Measurements from ENCODE around the gene MAP2K3. TPM values are rescaled to one million over a fixed set of nuclear protein-coding genes. Genes with fewer than 3 reads are reported as not detected.
"Not testable (repeated sequence)": the region's sequence is repeated elsewhere in the genome, so short reads cannot be mapped to it uniquely, and the experiment has no call there.

MAP2K3 gene
- total and polyA plus RNA-seq, 2 of the 4 experiments (the other 2 are of a cell fraction) = 23.5 to 82.2 TPM

- H3K36me3 ChIP-seq (ENCODE audit: control insufficient read depth, insufficient read depth, low read length); H4K91ac ChIP-seq (ENCODE audit: insufficient read depth, low read depth, low read length); H3K9me3 ChIP-seq (ENCODE audit: control insufficient read depth, insufficient read depth, low read length); H4K8ac ChIP-seq (ENCODE audit: low read depth in 2 of 2, low read length in 2 of 2); DNase-seq; H2BK120ac ChIP-seq (ENCODE audit: low read depth, low read length); H3K56ac ChIP-seq (ENCODE audit: extremely low read depth, insufficient read depth, low read length); intact Hi-C loops (cut with micrococcal nuclease); H4K5ac ChIP-seq (ENCODE audit: low read depth, low read length); H3K27me3 ChIP-seq (ENCODE audit: control insufficient read depth, insufficient read depth, low read length); H3K14ac ChIP-seq (replicated peaks; ENCODE audit: low read depth, low read length); H4K20me1 ChIP-seq (ENCODE audit: insufficient read depth, low read length); H3K9me1 ChIP-seq (ENCODE audit: insufficient read depth, low read length); H2BK15ac ChIP-seq (ENCODE audit: low read depth, low read length); H3K4ac ChIP-seq (ENCODE audit: low read depth, low read length); H3K27ac ChIP-seq (ENCODE audit: insufficient read depth, low read length); H2AK9ac ChIP-seq (replicated peaks; ENCODE audit: low read depth, low read length, poor library complexity); H3K79me1 ChIP-seq (ENCODE audit: low read depth in 1 of 2, low read length in 2 of 2); dilution Hi-C loops (cut with HindIII; ENCODE audit: low sequenced_read_pairs, unreplicated experiment); BruUV-seq (replicated peaks); H3K18ac ChIP-seq (ENCODE audit: low read depth, low read length); H2BK20ac ChIP-seq (ENCODE audit: low read depth, low read length); H3K4me2 ChIP-seq (ENCODE audit: low read depth, low read length); H3K4me3 ChIP-seq (ENCODE audit: insufficient read depth, low read depth, low read length); POLR2A ChIA-PET (ENCODE audit: unreplicated experiment); H2AK5ac ChIP-seq (ENCODE audit: low read depth, low read length); H3K4me1 ChIP-seq (ENCODE audit: control insufficient read depth, insufficient read depth, low read length); CTCF ChIA-PET; H3K23ac ChIP-seq (ENCODE audit: low read depth, low read length); H2AFZ ChIP-seq (replicated peaks; ENCODE audit: low read length, poor library complexity); H3K9ac ChIP-seq (ENCODE audit: low read depth, low read length); H2BK5ac ChIP-seq (ENCODE audit: low read depth, low read length, poor library complexity, severe bottlenecking): not testable (repeated sequence)
- peak; percentile 86 for ATAC-seq (ENCODE audit: low read depth)
- in situ Hi-C loops (cut with MboI; ENCODE audit: low sequenced_read_pairs) = loop anchor here (25.0 kb wide), 1 partner anchor 471 kb away; no protein-coding TSS in a partner anchor
- WGBS, 2 experiments (ENCODE audit: extremely low coverage in 2 of 2, insufficient read length in 1 of 2) = no CpG with 5 or more reads among the region's 39 CpGs
Observed at GRCh38 chr17:21316212-21316886, 31.8 kb downstream of the MAP2K3 start.

DNA sequence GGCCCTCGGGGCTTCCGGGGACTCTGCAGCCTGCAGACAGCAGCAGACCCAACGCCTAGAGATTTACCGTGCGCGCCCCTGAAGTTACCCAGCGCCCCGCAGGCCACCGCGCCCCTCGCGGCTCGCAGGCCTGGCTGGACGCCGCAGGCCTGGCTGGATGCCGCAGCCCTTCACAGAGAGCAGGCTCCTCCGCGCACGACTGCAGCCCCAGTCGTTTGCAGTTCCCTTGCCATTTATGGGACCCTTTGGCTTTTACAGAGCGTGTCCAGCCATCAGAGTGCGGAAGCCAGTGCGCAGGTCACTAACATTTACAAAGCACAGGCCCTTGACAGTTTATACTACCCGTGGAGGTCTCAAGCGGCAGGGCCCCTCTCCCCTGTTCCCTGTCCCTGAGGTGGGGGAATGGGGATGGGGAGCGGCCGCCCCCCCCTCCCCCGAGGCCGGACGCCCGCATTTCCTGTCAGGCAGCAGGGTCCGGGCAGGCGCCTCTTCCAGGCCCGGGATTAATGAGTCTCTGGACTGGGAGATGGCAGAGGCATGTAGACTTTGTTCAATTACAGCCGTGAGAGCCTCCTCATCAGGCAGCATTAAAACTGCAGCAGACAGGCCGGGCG is 32.5 kb downstream of the MAP2K3 start:
- H3K79me1 ChIP-seq (ENCODE audit: low read depth in 1 of 2, low read length in 2 of 2); CTCF ChIA-PET; H2BK120ac ChIP-seq (ENCODE audit: low read depth, low read length); H3K9me3 ChIP-seq (ENCODE audit: control insufficient read depth, insufficient read depth, low read length); H3K4me3 ChIP-seq (ENCODE audit: insufficient read depth, low read depth, low read length); dilution Hi-C loops (cut with HindIII; ENCODE audit: low sequenced_read_pairs, unreplicated experiment); H3K4me1 ChIP-seq (ENCODE audit: control insufficient read depth, insufficient read depth, low read length); H2AK9ac ChIP-seq (replicated peaks; ENCODE audit: low read depth, low read length, poor library complexity); H2BK15ac ChIP-seq (ENCODE audit: low read depth, low read length); H4K5ac ChIP-seq (ENCODE audit: low read depth, low read length); H3K36me3 ChIP-seq (ENCODE audit: control insufficient read depth, insufficient read depth, low read length); intact Hi-C loops (cut with micrococcal nuclease); POLR2A ChIA-PET (ENCODE audit: unreplicated experiment); H4K91ac ChIP-seq (ENCODE audit: insufficient read depth, low read depth, low read length); H3K27me3 ChIP-seq (ENCODE audit: control insufficient read depth, insufficient read depth, low read length); DNase-seq; H3K56ac ChIP-seq (ENCODE audit: extremely low read depth, insufficient read depth, low read length); H3K18ac ChIP-seq (ENCODE audit: low read depth, low read length); H3K14ac ChIP-seq (replicated peaks; ENCODE audit: low read depth, low read length); H2BK20ac ChIP-seq (ENCODE audit: low read depth, low read length); H2BK5ac ChIP-seq (ENCODE audit: low read depth, low read length, poor library complexity, severe bottlenecking); H3K9ac ChIP-seq (ENCODE audit: low read depth, low read length); H3K4me2 ChIP-seq (ENCODE audit: low read depth, low read length); H3K9me1 ChIP-seq (ENCODE audit: insufficient read depth, low read length); H2AFZ ChIP-seq (replicated peaks; ENCODE audit: low read length, poor library complexity); H4K20me1 ChIP-seq (ENCODE audit: insufficient read depth, low read length); H2AK5ac ChIP-seq (ENCODE audit: low read depth, low read length); BruUV-seq (replicated peaks); H3K23ac ChIP-seq (ENCODE audit: low read depth, low read length); H3K4ac ChIP-seq (ENCODE audit: low read depth, low read length): not testable (repeated sequence)
- no CpG with 5 or more reads among the region's 37 CpGs for WGBS, 2 experiments (ENCODE audit: extremely low coverage in 2 of 2, insufficient read length in 1 of 2)
- in situ Hi-C loops (cut with MboI; ENCODE audit: low sequenced_read_pairs) = loop anchor here (25.0 kb wide), 1 partner anchor 470 kb away; no protein-coding TSS in a partner anchor
- Histone ChIP-seq H3K27ac (ENCODE audit: insufficient read depth, low read length) (peak overlapping the region; percentile 41; the same call in 1 of the 2 replicates), H4K8ac (ENCODE audit: low read depth in 2 of 2, low read length in 2 of 2) (peak overlapping the region in 1 of 2 experiments; percentile 40; a peak in 1 of 4 replicates)
- peak; percentile 31 for ATAC-seq (ENCODE audit: low read depth)
